NOMO-1 treated with dmso at 0.1 percent for 144 hours (cell line): ENCODE results near the gene TNFAIP8.

Experiments used
- DNase-seq: peaks from one replicate; lab custom pipeline; 2025; ENCODE audit not compliant: unreplicated experiment; lab: John Stamatoyannopoulos, UW

TNFAIP8 gene

GRCh38 chr5:119389288-119390030, 33.6 kb downstream of the TNFAIP8 start:
- no peak for DNase-seq

- no peak for DNase-seq
These were observed 34.6 kb downstream of the TNFAIP8 start for GRCh38 chr5:119390404-119390803.

GRCh38 chr5:119393201-119393691, 37.4 kb downstream of the TNFAIP8 start:
- DNase-seq: no peak

GRCh38 chr5:119393746-119394145, 37.9 kb downstream of the TNFAIP8 start:
- DNase-seq: no peak

GRCh38 chr5:119395080-119395836, 39.4 kb downstream of the TNFAIP8 start:
- DNase-seq: no peak

GRCh38 chr5:119396030-119396664, 40.3 kb downstream of the TNFAIP8 start:
- no peak for DNase-seq

- DNase-seq: peak; percentile 16
These were observed 41.9 kb downstream of the TNFAIP8 start for GRCh38 chr5:119397518-119398380.

- DNase-seq: no peak
These were observed 43.1 kb downstream of the TNFAIP8 start for GRCh38 chr5:119398727-119399466.

GRCh38 chr5:119400245-119400644, 44.4 kb downstream of the TNFAIP8 start:
- DNase-seq: no peak

- no peak for DNase-seq
These were observed 46.3 kb downstream of the TNFAIP8 start for GRCh38 chr5:119402081-119402480.

- no peak for DNase-seq
These were observed 46.7 kb downstream of the TNFAIP8 start for GRCh38 chr5:119402555-119402954.

GRCh38 chr5:119404033-119404432, 48.2 kb downstream of the TNFAIP8 start:
- no peak for DNase-seq

GRCh38 chr5:119405419-119405818, 49.6 kb downstream of the TNFAIP8 start:
- DNase-seq: no peak

GRCh38 chr5:119406551-119407110, 50.8 kb downstream of the TNFAIP8 start:
- DNase-seq: no peak

GRCh38 chr5:119409235-119409815, 53.5 kb downstream of the TNFAIP8 start:
- DNase-seq: no peak

- no peak for DNase-seq
These were observed 54.8 kb downstream of the TNFAIP8 start for GRCh38 chr5:119410448-119411159.

- peak; percentile 53 for DNase-seq
These were observed 55.8 kb downstream of the TNFAIP8 start for GRCh38 chr5:119411361-119412278.
